GM19328 (cell line): ENCODE data around the gene CD79A.
A peak's percentile ranks its signal among the peaks of the same experiment; 100 is the strongest.

Source experiments
- ATAC-seq: cut with Tn5 transposase; IDR thresholded peaks from one replicate; pipeline ENCODE4 v1.9.1; 2021; ENCODE audit warnings: mild to moderate bottlenecking, moderate library complexity; ENCODE audit not compliant: unreplicated experiment

The CD79A gene

GRCh38 chr19:41883463-41883820, 6.4 kb downstream of the CD79A start:
- ATAC-seq: no peak

- peak; percentile 64 for ATAC-seq
Measured at GRCh38 chr19:41883821-41884733, 7.0 kb downstream of the CD79A start.

GRCh38 chr19:41886761-41887710, 10.0 kb downstream of the CD79A start:
- no peak for ATAC-seq

- ATAC-seq: no peak
Measured at GRCh38 chr19:41887711-41888382, 10.8 kb downstream of the CD79A start.

GRCh38 chr19:41888926-41889325, 11.8 kb downstream of the CD79A start:
- ATAC-seq: no peak

GRCh38 chr19:41889896-41890295, 12.8 kb downstream of the CD79A start:
- no peak for ATAC-seq

- ATAC-seq: no peak
Measured at GRCh38 chr19:41890936-41891335, 13.9 kb downstream of the CD79A start.

- no peak for ATAC-seq
Measured at GRCh38 chr19:41892173-41892902, 15.3 kb downstream of the CD79A start.

GRCh38 chr19:41893899-41894298, 16.8 kb downstream of the CD79A start:
- no peak for ATAC-seq

GRCh38 chr19:41894350-41894749, 17.3 kb downstream of the CD79A start:
- ATAC-seq: no peak

- ATAC-seq: no peak
Measured at GRCh38 chr19:41895745-41896580, 18.9 kb downstream of the CD79A start.

- ATAC-seq: no peak
Measured at GRCh38 chr19:41896581-41896942, 19.5 kb downstream of the CD79A start.

- no peak for ATAC-seq
Measured at GRCh38 chr19:41897181-41897580, 20.1 kb downstream of the CD79A start.

- no peak for ATAC-seq
Measured at GRCh38 chr19:41897820-41898219, 20.7 kb downstream of the CD79A start.

GRCh38 chr19:41898235-41898634, 21.2 kb downstream of the CD79A start:
- ATAC-seq: no peak

- ATAC-seq: no peak
Measured at GRCh38 chr19:41901707-41902360, 24.8 kb downstream of the CD79A start.

- ATAC-seq: no peak
Measured at GRCh38 chr19:41902594-41902993, 25.5 kb downstream of the CD79A start.

- no peak for ATAC-seq
Measured at GRCh38 chr19:41903193-41903953, 26.3 kb downstream of the CD79A start.
